A673 (cell line): ENCODE measurements around the gene NRG3.

Experiments
- CTCF ChIP-seq: fragments of 300-800, 200-600 bp; sonication (generic); conservative IDR thresholded peaks from 2 replicates; pipeline ENCODE4 v1.5.1; 2017; ENCODE audit warnings: low read depth, mild to moderate bottlenecking, antibody characterized with exemption, low read length, moderate library complexity, mixed read lengths
- EZH2 ChIP-seq: fragments of 200-600 bp; sonication (generic); IDR thresholded peaks from 2 replicates; pipeline ENCODE4 v1.6.1; 2017; ENCODE audit warnings: borderline replicate concordance, low read depth, mild to moderate bottlenecking, mixed read lengths, antibody characterized with exemption, low read length; ENCODE audit not compliant: poor library complexity, severe bottlenecking

- no peak for TF ChIP-seq CTCF
- no peak for TF ChIP-seq EZH2
These were observed 165.3 kb downstream of the NRG3 start for GRCh38 chr10:82040336-82040735.
